ENCODE results near the gene NFIB. TPM values are rescaled to one million over a fixed set of nuclear protein-coding genes. Genes with fewer than 3 reads are reported as not detected.

The NFIB gene
- total and polyA plus RNA-seq, 8 donors: 88.8 to 144 (median 127) TPM

DNA sequence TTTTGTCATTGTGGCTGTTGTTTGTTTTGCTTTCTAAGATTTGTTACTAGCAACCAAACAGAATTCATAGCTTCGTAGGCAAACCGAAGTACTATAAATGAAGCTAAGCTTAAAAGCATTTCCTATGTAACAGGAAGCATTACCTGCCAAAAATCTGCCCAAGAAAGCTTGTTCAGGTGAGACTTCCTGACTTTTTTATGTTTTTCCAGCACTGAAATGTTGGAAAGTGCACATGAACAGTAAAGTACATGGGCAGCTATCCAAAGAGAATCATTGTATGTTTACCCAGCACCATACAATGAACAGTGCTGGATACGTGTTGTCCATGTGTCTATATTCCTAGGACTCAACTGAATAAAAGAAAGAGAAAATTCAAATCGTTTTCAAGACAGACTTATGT lies 247.1 kb downstream of the NFIB start:
- intact Hi-C loops (cut with DNase I): no loop called here
- Histone ChIP-seq H3K4me3 (no peak overlapping the region), H3K9me3 (no peaks in the 10 kb centered on the region), H3K36me3 (no peaks in the 10 kb centered on the region), H3K27me3 (no peaks in the 10 kb centered on the region), H3K4me1 (no peaks in the 10 kb centered on the region), H3K27ac (no peak overlapping the region)
- DNase-seq: no peak
- TF ChIP-seq CTCF (IDR thresholded peaks at IDR 0.05): no peak
- no peak for ATAC-seq

DNA sequence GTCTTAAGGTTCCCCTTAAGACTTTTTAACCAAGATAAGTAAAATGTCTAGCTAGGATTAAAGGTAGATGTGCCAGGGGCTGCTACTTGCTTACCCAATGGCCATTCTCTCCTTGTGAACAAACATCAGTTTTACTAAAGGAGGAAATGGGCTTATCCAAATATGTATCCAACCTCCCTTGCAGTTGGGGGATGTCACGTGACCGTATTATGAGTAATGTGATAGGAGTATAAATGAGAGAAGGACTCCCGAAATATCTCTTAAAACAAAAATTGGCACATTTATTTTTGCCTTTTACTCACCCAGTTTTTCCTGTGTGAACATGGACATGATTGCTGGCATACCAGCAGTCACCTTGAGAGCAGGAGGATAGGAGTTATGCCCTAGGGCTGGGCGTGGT lies 247.9 kb downstream of the NFIB start:
- no peak overlapping the region for H3K4me3 ChIP-seq
- no peak for ATAC-seq
- TF ChIP-seq CTCF (IDR thresholded peaks at IDR 0.05): no peak
- no peaks in the 10 kb centered on the region for H3K27me3 ChIP-seq
- no peak for DNase-seq
- H3K9me3 ChIP-seq: no peaks in the 10 kb centered on the region
- no peaks in the 10 kb centered on the region for H3K4me1 ChIP-seq
- no peaks in the 10 kb centered on the region for H3K36me3 ChIP-seq
- intact Hi-C loops (cut with DNase I): no loop called here
- H3K27ac ChIP-seq: no peak overlapping the region

DNA sequence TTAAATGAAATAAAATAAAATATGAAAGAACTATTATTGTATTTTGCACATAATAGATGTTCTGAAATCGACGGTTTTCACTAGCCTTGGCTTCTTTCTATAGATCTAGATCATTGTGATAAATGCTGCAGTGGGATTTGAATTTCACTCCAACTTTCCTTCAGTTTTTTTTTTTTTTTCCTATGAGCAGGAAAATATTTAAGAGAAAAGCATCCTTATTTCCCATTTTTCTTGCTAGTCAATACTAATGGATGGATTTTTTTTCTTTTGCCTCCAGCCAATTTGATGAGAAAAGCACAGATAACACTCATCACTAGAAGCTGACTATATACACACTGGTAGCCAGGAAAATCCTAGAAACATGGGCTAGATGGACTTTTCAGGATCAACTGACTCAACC lies 249.0 kb downstream of the NFIB start:
- no peak for TF ChIP-seq CTCF (IDR thresholded peaks at IDR 0.05)
- H3K27me3 ChIP-seq: no peaks in the 10 kb centered on the region
- intact Hi-C loops (cut with DNase I): no loop called here
- no peaks in the 10 kb centered on the region for H3K9me3 ChIP-seq
- H3K4me1 ChIP-seq: no peaks in the 10 kb centered on the region
- H3K36me3 ChIP-seq: no peaks in the 10 kb centered on the region
- no peak overlapping the region for H3K27ac ChIP-seq
- DNase-seq (no peak), ATAC-seq (no peak)
- H3K4me3 ChIP-seq: no peak overlapping the region

- no peak for TF ChIP-seq CTCF (IDR thresholded peaks at IDR 0.05)
- ATAC-seq: peak; percentile 67
- intact Hi-C loops (cut with DNase I): no loop called here
Measured at GRCh38 chr9:14063756-14064155, 250.2 kb downstream of the NFIB start.

GRCh38 chr9:14062586-14063221 lies 251.2 kb downstream of the NFIB start:
- no peaks in the 10 kb centered on the region for H3K4me1 ChIP-seq
- ATAC-seq: peak; percentile 57
- H3K27me3 ChIP-seq: no peaks in the 10 kb centered on the region
- no peaks in the 10 kb centered on the region for H3K36me3 ChIP-seq
- intact Hi-C loops (cut with DNase I): no loop called here
- TF ChIP-seq CTCF (IDR thresholded peaks at IDR 0.05): no peak
- peak overlapping the region in 1 of 2 donors; percentile 53 for H3K27ac ChIP-seq
- peak in 2 of 4 donors; percentile 71 to 74 for DNase-seq
- H3K4me3 ChIP-seq: no peak overlapping the region
- H3K9me3 ChIP-seq: no peaks in the 10 kb centered on the region

More at GRCh38 chr9:14063756-14064155, 250.2 kb downstream of the NFIB start:
- Histone ChIP-seq H3K9me3 (no peaks in the 10 kb centered on the region), H3K36me3 (no peaks in the 10 kb centered on the region), H3K27ac (peak overlapping the region in 1 of 2 donors; percentile 53), H3K4me3 (no peak overlapping the region), H3K4me1 (no peaks in the 10 kb centered on the region), H3K27me3 (no peaks in the 10 kb centered on the region)
- peak in 2 of 4 donors; percentile 94 to 95 for DNase-seq
